LNCAP (cell line): ENCODE results near the gene TSPAN9.

Source experiments
- CTCF ChIP-seq: fragments of 450-650 bp; IDR thresholded peaks from 2 replicates; pipeline ENCODE4 v1.5.1; 2017; ENCODE audit warnings: mild to moderate bottlenecking

TSPAN9 gene

GRCh38 chr12:3107071-3107583 lies 29.9 kb downstream of the TSPAN9 start:
- TF ChIP-seq CTCF = no peak

DNA sequence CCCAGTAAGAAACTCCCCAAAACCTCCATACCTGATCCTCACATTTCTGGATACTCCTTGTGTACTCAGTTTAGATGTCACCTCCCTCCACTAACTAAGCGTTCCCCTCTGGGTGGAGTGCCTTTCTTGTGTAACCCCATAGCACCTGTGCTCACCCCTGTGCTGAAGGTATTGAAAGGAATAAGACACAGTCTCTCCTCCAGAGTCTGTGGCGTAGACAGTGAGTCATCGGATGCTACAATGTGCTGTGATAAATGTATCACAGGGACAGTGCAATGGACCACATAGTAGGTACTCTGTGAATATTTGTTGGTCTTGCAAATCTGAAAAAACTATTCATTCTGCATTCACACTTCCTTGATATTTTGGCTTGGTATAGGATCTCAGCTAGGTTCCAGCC lies 30.8 kb downstream of the TSPAN9 start:
- TF ChIP-seq CTCF = no peak

DNA sequence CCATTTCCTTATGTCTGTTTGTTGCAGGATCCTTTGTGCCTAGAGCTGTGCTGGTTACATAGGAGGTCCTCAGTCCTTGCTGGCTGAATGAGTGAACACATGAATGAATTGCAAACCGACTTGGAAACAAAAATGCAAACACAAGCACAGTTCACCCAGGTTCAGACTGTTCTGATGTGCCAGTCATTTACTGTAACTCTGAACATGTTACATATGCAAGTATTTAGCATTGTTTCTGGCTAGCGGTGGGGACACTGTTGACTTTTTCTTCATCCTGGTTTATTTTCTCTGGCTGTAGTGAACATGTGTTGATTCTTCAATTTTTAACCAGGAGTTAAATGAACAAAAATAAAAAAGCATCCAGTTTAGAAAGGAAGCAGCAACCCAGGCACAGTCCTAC lies 33.4 kb downstream of the TSPAN9 start:
- TF ChIP-seq CTCF = no peak

GRCh38 chr12:3113671-3114325 lies 36.6 kb downstream of the TSPAN9 start:
- TF ChIP-seq CTCF = no peak

DNA sequence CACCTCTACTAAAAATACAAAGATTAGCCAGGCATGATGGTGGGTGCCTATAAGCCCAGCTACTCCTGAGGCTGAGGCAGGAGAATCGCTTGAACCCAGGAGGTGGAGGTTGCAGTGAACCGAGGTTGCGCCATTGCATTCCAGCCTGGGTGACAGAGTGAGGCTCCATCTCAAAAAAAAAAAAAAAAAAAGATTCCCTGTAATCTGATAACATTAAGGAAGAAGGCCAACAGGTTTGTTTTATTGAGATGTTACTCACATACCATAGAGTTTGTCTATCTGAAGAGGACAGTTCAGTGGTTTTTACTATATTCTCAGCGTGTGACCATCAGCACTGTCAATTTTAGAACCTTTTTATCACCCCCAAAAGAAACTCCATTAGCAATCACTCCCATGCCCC lies 37.5 kb downstream of the TSPAN9 start:
- no peak for TF ChIP-seq CTCF

- TF ChIP-seq CTCF = no peak
Observed at GRCh38 chr12:3115078-3115477, 37.9 kb downstream of the TSPAN9 start.

DNA sequence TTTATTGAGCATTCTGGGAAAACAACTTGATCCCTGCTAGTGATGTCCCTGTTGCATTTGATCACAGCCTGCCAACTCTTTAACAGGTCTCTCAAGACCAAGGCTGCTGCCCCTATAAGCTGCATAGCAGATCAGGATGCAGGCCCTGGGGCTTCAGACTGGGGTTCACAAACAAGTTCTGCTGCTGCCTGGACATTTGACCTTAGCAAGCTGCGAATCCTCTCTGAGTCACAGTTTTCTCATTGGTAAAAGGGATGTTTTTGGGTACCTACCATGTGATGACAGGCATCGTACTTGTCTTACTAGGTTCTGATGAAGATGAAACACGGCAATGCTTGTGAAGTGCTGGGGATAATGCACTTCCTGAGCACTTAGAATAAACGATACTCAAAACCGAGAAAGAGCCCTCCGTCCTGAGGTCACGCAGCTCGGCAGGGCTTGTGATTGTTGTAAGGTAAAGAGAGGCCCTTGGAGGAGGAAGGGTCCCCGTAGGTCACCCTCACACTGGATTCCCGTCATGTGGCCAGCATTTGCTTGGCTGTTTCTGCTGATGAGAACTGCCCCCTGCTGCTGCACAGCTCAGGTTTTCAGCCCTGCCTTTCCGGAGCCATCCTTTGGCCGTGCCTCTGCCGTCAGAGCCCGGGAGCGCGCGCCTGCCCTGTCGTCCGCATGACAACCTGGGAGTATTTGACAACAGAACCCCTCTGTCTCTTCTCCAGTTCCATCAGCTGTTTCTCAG lies 39.1 kb downstream of the TSPAN9 start:
- TF ChIP-seq CTCF = no peak
